Measurements from ENCODE around the gene KRTAP4-1.
"Not testable (repeated sequence)": the region's sequence is repeated elsewhere in the genome, so short reads cannot be mapped to it uniquely, and the experiment has no call there.

The KRTAP4-1 gene

DNA sequence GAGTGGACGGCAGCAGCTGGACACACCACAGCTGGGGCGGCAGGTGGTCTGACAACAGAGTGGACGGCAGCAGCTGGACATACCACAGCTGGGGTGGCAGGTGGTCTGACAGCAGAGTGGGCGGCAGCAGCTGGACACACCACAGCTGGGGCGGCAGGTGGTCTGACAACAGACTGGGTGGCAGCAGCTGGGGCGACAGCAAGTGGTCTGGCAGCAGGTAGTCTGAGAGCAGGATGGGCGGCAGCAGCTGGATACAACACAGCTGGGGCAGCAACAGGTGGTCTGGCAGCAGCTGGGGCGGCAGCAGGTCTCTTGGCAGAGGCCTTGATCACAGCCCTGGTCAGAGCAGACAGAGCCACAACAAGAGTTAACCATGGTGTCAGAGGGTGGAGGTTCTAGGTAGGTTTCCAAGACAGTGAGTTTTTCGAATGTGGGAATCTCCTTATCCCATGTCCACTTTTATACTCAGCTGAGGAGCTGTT lies at the start of gene KRTAP4-1:
KRTAP4-1 (minus strand) TSS at position 432 of the 482 bp plus-strand sequence; CDS start at position 375, 57 bp downstream.
- no peak within 1 kb of the TSS for H3K4me3 ChIP-seq (ENCODE audit: low read depth, low read length)
- TF ChIP-seq, protein P1, sequence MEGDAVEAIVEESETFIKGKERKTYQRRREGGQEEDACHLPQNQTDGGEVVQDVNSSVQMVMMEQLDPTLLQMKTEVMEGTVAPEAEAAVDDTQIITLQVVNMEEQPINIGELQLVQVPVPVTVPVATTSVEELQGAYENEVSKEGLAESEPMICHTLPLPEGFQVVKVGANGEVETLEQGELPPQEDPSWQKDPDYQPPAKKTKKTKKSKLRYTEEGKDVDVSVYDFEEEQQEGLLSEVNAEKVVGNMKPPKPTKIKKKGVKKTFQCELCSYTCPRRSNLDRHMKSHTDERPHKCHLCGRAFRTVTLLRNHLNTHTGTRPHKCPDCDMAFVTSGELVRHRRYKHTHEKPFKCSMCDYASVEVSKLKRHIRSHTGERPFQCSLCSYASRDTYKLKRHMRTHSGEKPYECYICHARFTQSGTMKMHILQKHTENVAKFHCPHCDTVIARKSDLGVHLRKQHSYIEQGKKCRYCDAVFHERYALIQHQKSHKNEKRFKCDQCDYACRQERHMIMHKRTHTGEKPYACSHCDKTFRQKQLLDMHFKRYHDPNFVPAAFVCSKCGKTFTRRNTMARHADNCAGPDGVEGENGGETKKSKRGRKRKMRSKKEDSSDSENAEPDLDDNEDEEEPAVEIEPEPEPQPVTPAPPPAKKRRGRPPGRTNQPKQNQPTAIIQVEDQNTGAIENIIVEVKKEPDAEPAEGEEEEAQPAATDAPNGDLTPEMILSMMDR (IDR thresholded peaks at IDR 0.05; ENCODE audit: borderline replicate concordance, insufficient read depth, low read depth, low read length): no peak

GRCh38 chr17:41232399-41233105 lies 47.8 kb upstream of the KRTAP4-1 start, which contains the start of gene KRTAP9-3:
TSS of gene KRTAP9-3 (plus strand) at chr17:41232449. CDS start at chr17:41232502, 53 bp downstream.
- not testable (repeated sequence) for H3K4me3 ChIP-seq (ENCODE audit: low read depth, low read length)

GRCh38 chr17:41231731-41232130 lies 47.0 kb upstream of the KRTAP4-1 start:
- TF ChIP-seq, protein P1 (IDR thresholded peaks at IDR 0.05; ENCODE audit: borderline replicate concordance, insufficient read depth, low read depth, low read length): no peak
- H3K4me3 ChIP-seq (ENCODE audit: low read depth, low read length): no peak overlapping the region

DNA sequence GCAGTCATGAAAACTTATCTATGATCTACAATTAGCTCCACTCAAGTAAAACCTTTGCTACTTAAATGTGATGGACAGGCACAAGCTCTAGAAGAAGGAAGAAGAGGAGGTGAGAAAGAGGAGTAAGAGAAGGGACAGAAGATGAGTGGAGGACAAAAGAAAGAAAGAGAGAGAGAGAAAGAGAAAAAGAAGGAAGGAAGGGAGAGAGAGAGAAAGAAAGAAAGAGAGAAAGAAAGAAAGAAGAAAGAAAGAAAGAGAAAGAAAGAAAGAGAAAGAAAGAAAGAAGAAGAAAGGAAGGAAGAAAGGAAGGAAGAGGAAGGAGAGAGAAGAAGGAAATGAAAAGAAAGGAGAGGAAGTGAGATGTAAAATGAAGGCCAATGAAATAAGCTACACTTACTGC lies 45.4 kb upstream of the KRTAP4-1 start:
- TF ChIP-seq, protein P1 (IDR thresholded peaks at IDR 0.05; ENCODE audit: borderline replicate concordance, insufficient read depth, low read depth, low read length): no peak
- H3K4me3 ChIP-seq (ENCODE audit: low read depth, low read length): no peak overlapping the region

DNA sequence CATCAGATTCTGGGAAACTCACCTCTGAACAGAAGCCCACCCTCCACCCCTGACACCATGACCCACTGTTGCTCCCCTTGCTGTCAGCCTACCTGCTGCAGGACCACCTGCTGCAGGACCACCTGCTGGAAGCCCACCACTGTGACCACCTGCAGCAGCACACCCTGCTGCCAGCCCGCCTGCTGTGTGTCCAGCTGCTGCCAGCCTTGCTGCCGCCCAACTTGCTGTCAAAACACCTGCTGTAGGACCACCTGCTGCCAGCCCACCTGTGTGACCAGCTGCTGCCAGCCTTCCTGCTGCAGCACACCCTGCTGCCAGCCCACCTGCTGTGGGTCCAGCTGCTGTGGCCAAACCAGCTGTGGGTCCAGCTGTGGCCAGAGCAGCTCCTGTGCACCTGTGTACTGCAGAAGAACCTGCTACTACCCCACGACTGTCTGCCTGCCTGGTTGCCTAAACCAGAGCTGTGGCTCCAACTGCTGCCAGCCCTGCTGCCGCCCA lies 41.9 kb upstream of the KRTAP4-1 start, which contains the start of gene KRTAP9-2:
KRTAP9-2 (plus strand) TSS at position 51 of the 498 bp plus-strand sequence; CDS start at position 58, 7 bp downstream.
- not testable (repeated sequence) for H3K4me3 ChIP-seq (ENCODE audit: low read depth, low read length)

DNA sequence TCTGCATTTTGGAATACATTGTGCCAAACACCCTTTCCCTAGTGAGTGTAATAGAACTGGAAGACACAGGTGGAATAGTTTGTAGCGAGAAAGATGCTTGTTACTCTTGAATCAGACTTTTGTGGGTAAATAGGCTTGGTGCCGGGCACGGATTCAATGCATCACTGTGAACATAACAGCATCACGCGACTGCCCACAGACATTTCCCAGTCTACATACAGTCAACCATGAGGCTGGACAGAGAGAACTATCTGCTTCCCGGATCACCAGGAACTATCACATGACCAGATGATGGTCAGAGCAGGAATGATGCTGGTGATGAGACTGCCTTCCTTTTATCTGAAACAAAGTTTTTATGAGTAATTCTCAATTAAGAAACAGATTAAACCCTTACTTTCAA lies 41.3 kb upstream of the KRTAP4-1 start:
- TF ChIP-seq, protein P1 (IDR thresholded peaks at IDR 0.05; ENCODE audit: borderline replicate concordance, insufficient read depth, low read depth, low read length): no peak

GRCh38 chr17:41223821-41224220 lies 39.1 kb upstream of the KRTAP4-1 start:
- TF ChIP-seq, protein P1 (IDR thresholded peaks at IDR 0.05; ENCODE audit: borderline replicate concordance, insufficient read depth, low read depth, low read length): no peak
- H3K4me3 ChIP-seq (ENCODE audit: low read depth, low read length): no peak overlapping the region

More for the DNA sequence above, 41.3 kb upstream of the KRTAP4-1 start:
- H3K4me3 ChIP-seq (ENCODE audit: low read depth, low read length): no peak overlapping the region

DNA sequence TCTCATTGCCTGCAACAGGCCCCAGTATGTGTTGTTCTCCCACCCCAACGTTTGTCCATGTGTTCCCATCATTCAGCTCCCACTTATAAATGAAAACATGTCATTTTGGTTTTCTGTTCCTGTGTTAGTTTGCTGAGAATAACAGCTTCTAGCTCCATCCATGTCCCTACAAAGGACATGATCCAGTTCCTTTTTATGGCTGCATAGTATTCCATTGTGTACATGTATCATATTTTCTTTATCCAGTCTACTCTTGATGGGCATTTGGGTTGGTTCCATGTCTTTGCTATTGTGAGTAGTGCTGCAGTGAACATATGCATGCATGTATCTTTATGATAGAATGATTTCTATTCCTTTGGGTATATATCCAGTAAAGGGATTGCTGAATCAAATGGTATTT lies 31.0 kb upstream of the KRTAP4-1 start:
- no peak overlapping the region for H3K4me3 ChIP-seq (ENCODE audit: low read depth, low read length)
- TF ChIP-seq, protein P1 (IDR thresholded peaks at IDR 0.05; ENCODE audit: borderline replicate concordance, insufficient read depth, low read depth, low read length): no peak
